GM12875 (cell line): Measurements from ENCODE around the gene FGD4.

Experiments used
- H3K4me3 ChIP-seq: one replicate; pipeline ENCODE4 v1.5.1; 2011; ENCODE audit warnings: low read depth, low read length, control low read depth
- TF ChIP-seq, protein P1 (sequence below): IDR thresholded peaks from 2 replicates; pipeline ENCODE4 v1.5.1; 2011; ENCODE audit warnings: low read depth, mild to moderate bottlenecking, control low read depth, inconsistent platforms, low read length, moderate library complexity, borderline replicate concordance; ENCODE audit not compliant: insufficient read depth

Gene FGD4

DNA sequence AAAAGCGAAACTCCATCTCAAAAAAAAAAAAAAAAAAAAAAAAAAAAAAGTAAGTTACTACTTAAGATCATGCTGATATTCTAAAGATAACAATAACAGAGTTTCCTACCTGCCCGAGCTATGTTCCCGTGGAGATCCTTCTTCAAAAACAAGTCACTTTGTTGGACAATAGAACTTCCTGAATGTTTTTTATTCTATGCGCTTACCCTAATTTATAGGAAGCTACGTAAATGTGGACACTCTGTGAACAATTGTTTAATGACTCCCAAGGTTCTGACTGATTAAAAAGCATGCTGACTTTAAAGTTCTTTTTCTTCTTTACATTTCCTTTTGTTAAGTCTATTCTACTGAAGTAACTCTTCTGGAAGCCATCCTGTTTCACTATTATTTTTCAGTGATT, 52.5 kb downstream of the FGD4 start:
- TF ChIP-seq, protein P1, sequence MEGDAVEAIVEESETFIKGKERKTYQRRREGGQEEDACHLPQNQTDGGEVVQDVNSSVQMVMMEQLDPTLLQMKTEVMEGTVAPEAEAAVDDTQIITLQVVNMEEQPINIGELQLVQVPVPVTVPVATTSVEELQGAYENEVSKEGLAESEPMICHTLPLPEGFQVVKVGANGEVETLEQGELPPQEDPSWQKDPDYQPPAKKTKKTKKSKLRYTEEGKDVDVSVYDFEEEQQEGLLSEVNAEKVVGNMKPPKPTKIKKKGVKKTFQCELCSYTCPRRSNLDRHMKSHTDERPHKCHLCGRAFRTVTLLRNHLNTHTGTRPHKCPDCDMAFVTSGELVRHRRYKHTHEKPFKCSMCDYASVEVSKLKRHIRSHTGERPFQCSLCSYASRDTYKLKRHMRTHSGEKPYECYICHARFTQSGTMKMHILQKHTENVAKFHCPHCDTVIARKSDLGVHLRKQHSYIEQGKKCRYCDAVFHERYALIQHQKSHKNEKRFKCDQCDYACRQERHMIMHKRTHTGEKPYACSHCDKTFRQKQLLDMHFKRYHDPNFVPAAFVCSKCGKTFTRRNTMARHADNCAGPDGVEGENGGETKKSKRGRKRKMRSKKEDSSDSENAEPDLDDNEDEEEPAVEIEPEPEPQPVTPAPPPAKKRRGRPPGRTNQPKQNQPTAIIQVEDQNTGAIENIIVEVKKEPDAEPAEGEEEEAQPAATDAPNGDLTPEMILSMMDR = no peak
- no peak overlapping the region for H3K4me3 ChIP-seq

DNA sequence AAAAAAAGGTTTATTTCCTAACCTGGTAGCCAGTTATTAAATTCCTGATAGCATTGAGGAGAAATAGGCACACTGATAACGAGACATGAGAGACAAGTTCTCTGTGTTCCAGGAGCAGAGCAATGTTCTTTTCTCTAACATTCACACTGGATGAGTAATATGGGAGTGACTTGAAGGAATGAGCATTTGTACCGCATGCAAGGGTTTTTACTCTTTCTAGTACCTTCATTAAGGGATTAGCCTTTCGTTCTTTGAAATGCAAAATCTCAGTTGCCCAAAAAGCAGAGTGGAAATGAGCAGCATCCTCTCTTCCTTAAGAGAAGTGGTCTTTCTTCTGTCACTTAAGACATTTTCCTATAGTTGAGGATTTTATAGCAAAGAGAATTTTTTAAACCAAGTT, 54.7 kb downstream of the FGD4 start:
- no peak overlapping the region for H3K4me3 ChIP-seq
- TF ChIP-seq, protein P1 = no peak

DNA sequence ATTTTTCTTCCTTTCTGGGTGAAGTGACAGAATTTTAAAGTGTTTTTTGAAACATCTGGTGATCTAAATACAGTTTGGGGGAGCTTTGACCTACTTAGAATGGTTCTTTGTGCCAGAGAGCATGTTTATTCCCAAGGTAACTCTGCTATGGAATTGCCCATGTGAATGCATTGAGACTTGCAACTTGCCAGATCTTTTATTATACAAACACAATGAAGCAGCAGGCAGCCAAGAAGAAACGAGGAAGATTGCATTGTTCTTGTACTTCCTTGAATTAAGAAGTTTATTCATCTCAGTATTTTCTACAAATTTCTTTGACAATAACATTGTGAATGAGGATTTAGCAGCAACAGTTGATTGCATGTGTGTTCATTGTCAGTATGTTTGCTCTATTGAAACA, 55.5 kb downstream of the FGD4 start:
- no peak overlapping the region for H3K4me3 ChIP-seq
- TF ChIP-seq, protein P1 = no peak

DNA sequence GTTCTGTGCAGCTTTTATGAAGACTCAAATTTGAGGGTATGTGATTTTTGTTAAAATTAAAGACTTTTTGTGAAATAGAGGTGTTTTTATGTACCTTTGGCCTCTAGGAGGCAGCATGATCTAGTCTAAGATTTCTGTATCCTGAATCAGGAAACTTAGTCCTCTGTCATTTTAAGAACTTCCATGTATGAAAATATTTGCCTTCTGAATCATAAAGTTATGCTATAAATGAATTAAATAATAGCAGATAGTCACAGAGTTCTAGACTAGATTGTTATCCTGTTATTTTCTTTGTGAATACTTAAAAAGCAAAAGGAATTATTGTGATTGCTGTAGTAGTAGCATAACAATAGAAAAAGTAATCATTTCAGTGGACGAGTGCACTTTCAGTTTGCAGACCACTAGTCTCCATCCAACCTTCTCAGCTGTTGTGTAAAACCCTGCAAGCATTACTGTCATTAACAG, 56.3 kb downstream of the FGD4 start:
- TF ChIP-seq, protein P1 = peak; percentile 22; the same call in 1 of the 2 replicates
- H3K4me3 ChIP-seq = no peak overlapping the region

DNA sequence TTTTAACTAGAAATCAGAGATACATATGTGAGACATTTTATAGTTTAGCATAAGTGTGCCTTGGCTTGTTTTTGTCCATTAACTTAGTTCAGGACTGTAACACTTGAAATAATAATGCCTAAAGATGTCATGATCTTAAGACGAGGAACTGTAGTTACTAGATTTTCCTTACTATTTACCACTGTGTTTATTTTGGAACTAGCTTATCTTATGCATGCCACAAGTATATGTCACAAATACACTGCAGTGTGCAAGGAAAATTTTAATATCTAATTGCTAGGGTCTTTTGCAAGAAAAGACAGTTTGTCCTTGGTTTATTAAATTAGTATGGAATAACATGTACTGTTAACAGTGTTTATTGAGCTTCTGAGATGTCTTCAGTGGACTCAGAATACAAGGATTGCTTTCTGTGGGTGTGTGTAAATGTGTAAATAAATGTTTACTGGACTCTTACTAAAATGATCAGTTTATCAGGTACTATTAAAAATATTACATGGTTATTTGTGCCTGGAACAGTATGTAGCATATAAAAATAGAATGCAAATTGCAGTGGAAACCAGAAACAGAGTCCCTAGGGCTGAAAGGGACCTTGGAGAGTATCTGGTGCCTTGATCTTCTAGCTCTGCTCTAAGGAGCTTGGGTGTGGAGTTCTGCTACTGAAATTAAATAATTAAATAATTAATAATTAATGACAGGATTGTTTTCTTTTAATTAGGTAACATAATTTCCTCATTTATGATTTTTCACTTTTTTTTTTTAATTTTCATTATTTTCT, 58.1 kb downstream of the FGD4 start:
- no peak overlapping the region for H3K4me3 ChIP-seq
- TF ChIP-seq, protein P1 = no peak

DNA sequence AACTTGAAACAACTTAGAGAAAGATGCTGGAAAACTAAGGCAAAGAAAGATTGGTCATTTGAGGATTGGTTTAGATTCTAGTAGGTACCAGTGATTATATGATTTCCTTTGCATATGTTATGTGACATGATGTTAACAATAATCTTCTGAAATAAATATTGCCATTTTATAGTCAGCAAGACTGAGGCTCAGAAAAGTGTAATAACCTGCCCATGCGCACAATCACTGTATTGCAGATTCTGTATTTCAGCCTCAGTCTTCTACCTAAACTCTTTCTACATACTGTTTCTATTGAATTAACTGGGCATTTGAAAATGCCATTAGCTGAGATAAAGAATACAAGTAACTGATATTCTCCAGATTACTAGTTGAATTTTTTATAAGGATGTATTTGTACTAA, 61.3 kb downstream of the FGD4 start:
- TF ChIP-seq, protein P1 = no peak
- H3K4me3 ChIP-seq = no peak overlapping the region

DNA sequence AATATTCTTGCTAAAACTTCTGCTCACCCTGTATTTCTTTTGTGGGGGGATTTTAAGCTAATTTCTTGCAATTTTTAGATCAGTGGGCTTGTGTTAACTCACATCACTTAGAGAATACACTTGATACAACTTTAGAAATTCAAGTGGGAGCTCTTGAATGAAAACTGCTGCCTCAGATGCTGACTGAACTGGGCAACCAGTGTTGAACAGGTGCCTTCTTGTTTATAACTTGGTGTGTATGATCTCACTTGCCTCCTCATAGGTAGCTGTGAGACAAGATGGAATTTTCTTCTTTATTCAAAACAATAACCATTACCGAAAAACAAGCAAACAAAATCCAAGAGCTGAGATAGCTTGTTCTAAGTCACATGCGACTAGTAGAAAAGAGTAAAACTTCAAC, 63.5 kb downstream of the FGD4 start:
- no peak overlapping the region for H3K4me3 ChIP-seq
- TF ChIP-seq, protein P1 = no peak
